ENCODE results near the gene PAM. TPM values are rescaled to one million over a fixed set of nuclear protein-coding genes. Genes with fewer than 3 reads are reported as not detected.
"Not testable (repeated sequence)": the region's sequence is repeated elsewhere in the genome, so short reads cannot be mapped to it uniquely, and the experiment has no call there.

Gene PAM
- polyA plus RNA-seq, 5 donors = 76.9 to 161 (median 147) TPM

DNA sequence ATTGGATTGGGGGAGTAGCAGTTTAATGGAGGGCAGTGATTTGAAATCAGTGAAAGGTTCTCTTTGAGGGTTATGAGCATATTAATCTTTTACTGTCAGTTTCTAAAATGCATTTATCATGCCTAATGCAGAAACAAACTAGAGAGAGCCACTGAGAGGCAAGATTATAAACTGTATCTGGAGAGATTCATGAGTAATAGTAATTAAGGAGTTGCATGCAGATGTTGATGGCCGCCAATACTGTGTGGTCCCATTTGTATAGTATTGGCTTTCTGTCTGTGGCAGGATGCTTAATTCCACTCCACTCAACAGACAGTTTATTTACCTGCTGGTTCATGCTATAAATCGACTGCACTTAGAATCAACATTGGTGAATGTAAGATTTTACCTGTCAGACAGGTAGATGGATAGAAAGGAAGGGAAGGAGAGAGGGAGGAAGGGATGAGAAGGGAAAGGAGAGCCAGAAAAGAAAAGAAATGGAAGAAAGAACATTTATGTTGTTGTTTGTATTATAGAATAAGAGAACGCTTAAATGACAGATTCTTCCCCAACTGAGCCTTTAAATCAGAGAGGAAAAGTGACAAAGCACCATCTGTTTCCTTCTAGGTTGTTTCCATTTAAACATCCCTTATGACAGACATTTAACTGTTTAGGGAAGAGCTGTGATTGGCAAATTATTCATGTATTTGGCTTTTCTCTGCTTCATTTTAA lies 146.5 kb downstream of the PAM start:
- DNase-seq = no peak

GRCh38 chr5:102902135-102902448 lies 147.0 kb downstream of the PAM start:
- DNase-seq = no peak

GRCh38 chr5:102902647-102903046 lies 147.5 kb downstream of the PAM start:
- DNase-seq = no peak

DNA sequence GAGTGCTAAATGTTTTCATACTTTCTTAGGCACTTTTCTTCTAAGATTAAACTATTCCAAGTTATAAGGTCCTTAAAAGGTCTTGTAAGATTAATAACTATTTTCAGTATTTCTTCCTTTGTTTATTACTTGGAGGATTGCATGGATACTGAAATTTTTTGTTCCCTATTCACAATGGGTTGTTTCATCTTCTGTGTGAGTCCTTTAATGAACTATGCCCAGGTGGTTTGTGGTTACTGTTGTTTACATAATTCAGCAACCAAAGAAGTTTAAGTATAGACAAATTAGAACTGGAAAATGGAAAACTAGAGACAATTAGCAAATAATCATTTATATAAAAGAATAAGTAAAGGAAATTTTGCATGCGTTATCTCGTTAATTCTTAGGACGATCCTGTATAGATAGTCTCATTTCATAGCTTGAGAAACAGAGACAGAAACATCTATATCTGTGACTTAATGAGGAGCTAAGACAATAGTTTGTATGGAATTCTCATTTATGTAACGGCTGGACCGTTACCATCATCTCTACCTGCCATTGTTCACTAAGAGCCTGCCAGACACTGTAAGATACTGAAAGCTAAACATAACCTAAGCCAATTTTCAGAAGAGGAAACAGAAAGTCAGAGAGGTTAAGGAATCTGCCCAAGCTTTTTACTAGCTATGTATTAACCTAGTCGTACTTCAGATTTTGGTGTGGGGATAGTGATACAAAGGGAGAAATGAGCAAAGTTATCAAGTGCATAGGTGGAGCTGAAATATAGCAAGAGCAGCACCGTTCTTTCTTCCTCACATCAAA lies 148.2 kb downstream of the PAM start:
- no peak for DNase-seq

DNA sequence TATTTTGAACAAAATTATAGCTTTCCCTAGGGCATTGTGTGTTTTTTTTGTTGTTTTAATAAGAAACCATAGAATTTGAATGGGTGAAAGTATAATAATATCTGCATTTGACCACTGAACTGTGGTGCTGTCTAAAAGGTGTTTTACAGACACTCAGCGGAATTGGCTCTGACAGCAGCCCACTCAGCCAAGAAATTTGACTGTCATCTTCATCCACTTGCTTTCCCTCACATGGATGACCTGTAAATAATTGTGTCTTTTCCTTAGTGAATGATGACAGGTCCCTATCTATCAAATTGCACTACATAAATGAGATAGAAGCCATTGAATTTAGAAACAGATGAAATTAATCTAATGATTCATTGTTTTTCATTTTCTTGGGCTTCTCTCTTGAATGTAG lies 150.0 kb downstream of the PAM start:
- DNase-seq = no peak

DNA sequence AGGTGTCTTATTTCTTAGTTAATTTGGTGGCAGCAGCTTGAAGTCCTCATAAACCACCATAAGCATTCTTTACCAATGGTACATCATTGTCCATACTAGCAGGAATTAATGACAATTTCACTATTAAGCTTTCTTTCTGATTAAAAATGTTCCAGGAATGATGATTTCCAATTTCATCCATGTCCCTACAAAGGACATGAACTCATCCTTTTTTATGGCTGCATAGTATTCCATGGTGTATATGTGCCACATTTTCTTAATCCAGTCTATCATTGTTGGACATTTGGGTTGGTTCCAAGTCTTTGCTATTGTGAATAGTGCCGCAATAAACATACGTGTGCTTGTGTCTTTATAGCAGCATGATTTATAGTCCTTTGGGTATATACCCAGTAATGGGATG lies 152.0 kb downstream of the PAM start:
- not testable (repeated sequence) for DNase-seq

DNA sequence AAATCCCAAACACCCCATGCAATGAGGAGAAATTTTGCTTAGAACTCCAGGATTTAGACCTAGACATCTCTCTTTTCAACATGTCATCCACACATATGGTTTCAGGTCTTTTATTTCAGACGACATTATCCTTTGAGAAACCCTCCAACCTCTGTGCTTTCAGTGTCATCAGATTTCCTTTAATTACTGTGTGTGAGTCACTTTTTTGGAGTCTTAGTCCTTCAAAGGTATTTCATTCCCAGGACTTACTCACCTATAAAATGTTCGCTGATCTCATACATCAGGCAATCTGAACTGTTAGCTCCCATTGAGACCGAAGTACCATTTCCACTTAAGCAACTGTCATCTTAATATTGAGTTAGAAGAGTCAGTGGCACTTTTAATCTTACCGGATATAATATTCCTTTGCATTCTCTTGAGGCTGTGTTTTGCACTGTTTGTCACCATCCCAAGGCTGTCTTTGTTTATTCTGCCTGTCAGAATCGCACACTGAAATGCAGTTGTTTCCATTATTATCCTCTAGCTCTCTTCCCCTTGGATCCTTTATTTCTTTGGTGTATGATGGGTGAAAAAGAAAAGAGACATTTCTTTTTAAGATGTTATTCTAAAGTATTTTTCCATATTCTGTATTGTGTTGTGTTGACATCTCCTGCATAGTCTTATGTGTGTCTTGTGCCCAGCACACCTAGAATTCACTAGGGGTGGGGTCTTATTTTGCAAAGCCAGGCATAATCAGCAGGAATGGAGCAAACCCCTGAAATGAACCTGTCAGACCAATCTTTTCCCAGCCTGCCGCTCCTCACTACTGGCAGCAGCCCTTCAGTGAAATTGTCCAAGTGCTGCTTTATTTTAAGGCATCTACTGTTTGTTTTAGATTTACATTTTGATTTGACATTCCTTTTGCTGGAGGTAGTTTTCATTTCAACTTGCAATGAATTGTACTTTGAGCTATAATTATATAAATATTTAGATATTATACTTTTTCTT lies 155.4 kb downstream of the PAM start:
- no peak for DNase-seq

DNA sequence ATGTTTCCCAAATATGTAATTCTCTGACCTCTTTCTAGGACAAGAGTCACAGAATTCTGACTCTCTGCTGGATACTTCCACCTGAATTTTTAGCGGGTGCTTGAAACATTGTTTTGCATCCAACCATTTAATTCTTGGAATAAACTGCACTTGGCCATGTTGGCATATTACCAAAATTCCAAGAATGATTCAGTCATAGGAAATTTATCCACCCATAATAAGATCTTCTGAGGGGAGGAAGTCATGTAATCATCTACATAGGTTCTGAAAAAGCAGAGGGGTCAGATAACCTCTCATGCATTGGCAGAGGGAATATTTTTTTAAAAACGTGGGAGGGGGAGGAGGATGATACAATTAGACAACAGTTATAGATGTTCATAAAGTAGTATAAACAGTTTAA lies 156.9 kb downstream of the PAM start:
- no peak for DNase-seq

DNA sequence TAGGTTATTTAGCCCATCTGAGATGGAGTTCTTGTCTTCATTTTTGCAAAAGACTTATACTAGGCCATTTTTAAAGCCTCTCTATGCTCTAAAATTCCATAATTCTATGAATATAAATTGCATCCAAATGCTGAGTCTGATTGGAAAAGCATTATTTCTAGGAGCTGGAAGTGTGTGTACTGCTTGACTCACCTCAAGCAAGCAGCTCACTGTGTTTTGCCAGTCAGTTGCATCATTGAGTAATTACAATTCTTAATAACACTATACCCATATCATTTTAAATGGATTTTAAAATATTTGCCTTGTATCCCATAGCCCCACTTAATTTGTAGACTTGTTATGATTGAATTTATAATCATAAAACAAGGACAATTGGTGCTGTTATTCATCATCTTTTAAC lies 161.0 kb downstream of the PAM start:
- no peak for DNase-seq

DNA sequence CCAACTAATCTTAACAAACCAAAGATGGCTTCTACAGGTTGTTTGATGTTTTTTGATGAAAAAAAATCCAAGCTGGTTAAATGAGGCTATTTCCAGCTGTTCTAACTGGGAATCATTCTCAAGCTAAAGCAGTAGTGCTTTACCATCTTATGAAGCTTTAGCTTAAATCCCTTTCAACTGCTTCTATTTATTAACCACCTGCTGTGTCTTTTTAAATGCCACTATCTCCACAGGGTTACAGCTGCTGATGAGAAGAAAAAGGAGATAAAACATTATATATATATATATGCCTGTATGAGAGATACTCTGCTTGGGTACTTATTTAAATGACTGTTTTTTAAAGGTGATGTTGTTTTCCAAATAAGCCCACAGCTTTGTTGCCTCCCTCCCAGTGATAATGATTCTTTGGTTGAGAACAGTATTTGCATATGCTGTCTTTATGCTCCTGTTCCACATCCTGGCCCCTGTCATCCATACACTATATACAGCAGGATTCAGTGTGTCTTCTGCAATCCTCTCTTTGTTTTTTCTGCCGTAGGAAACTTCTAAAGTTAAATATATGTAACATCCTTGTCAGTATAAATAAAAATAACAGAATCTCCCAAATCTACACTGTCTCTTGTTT lies 164.0 kb downstream of the PAM start:
- DNase-seq = no peak

- DNase-seq = no peak
Measured at GRCh38 chr5:102920762-102921161, 165.7 kb downstream of the PAM start.

DNA sequence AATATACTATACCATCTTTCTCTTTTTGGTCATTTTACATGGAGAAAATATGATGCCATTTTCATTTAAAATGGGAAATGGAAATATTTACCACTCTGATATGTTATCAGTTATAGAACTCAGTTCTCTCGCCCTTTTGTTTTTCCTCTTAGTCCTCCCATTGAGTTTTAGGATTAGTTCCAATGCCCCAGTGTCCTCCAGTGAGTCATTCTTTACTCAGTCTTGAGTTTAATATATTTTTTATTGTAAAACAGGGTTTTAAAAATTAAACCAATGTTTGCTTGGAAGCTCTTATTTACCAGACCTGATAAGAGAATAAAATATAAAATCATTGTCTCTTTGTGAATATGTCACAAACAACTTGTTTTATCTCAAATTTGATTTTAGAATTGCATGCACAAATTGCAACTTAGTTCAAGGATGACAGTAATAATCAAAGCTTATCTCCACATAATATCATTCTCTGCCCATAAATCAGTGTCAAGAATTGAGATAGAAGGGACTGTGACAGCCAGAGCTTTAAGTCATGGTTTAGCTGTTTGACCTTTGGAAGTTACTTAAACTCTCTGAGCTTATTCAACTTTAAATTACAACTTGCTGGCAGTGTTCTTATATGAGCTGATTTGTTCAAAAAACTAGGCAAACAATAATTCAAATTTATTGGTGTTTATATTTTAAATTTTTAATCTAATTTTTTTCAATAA lies 166.4 kb downstream of the PAM start:
- no peak for DNase-seq

DNA sequence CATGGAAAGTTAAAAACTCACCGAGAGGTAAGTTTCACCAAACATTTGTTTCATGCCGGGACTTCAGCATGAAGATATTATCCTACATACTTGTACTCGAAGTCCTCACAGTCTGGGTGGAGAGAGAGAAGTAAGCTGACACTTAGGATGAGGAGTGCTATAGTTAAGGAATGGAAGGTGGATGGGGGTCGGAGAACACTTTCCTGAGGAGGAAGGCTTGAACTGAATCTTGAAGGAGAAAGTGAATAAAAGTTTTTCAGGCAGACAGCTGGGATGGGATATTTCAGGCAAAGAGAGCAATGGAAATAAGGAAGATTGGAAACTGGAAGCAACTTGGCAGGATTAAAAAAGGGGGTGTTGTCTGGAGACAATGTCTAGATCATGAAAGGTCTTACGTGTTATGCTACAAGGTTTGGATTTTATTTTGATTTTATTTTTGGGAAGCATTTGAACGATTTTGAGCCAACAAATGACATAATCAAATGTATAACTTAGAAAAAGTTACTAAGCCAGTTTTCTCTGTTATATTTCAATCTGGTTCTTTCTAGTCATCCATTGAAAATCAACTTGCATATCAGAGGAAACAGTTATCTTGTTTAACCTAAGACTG lies 167.1 kb downstream of the PAM start:
- DNase-seq = no peak

GRCh38 chr5:102922799-102923477 lies 167.8 kb downstream of the PAM start:
- DNase-seq = peak; percentile 49 to 58

GRCh38 chr5:102924963-102925362 lies 169.9 kb downstream of the PAM start:
- DNase-seq = no peak

DNA sequence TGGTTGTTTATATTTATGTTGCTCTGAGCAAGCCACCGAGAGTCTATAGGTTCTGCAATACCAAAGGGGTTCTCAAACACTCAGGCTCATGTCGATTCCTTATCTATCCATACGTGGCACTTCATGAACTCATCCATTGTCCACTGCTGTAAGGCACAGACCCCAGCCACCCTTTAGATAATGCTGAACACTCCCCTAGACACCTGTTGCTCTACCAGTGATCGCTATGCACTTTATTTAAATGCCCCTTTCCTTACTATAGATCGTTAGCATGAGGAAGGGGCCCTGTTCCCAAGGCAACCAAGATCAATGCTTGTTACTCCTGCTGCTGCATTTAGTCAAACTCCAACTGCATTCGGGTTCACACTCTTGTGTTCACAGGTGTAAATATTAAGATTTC lies 171.9 kb downstream of the PAM start:
- DNase-seq = no peak

GRCh38 chr5:102930244-102930643 lies 175.1 kb downstream of the PAM start:
- no peak for DNase-seq

DNA sequence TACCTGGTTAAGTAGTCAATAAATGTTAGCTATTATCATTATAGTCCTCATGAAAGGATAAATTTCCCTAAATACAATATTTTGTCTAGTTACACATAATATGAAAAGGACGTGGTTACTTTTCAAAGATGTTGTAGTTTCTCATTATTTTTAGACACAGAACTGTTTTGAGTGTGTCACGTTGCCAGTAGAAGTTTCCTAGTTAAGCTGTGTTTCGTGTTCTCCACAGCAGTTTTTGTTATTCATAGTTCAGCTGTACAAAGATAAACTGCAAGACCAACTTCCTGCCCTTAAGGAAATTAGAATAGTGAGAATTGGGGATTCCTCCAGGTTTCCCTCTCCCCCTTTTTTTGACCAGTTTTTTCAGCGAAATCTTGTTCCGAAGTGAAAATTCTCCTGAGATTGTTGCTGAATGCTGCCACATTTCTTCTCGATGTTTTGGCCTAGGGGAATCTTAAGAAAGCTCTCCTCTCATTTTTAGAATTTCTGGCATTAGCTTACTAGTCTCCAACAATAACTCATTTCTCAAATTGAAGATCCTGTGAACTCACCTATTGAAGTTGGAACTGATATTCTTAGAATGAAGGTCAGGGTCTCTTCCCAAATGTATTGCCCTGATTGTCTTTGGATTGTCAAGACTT lies 176.1 kb downstream of the PAM start:
- no peak for DNase-seq

DNA sequence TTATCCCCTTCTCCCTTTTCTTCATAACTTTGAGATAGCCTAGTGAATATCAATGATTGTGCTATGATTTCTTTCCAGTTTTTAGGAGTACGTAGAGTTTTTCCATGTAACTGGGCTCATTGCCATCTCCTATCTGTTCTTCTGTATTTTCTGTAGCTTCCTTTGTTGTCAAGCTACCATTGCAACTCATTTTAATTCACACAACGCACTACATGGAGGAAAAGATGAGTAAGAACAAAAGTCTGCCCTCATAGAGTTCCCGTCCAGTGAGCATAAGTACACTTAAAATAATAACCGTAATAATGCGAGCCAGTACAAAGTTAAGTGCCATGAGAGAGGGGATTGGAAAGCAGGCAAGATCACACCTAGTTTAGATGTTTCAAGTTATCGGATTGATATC lies 177.7 kb downstream of the PAM start:
- DNase-seq = no peak

DNA sequence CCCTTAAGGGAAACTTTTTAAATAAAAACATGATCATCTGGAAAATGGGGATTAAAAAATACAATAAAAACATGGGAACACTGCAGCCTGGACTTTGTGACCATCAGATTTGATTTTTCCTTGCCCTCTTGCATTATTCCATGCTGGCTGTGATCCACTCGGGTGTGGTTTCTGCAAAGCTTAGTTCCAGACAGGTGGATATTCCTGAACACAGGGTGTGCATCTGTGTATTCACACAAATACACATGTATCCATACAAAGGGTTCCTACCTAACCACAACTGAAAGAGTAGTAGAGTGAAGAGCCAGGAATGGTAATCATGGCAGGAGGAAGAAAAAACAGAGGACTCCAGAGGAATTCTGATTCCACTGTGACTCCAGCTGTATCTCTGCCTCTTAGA lies 178.2 kb downstream of the PAM start:
- DNase-seq = no peak
